Measurements from ENCODE around the gene NEUROD2. TPM values are rescaled to one million over a fixed set of nuclear protein-coding genes. Genes with fewer than 3 reads are reported as not detected.

Gene NEUROD2
- total and polyA plus RNA-seq, 7 experiments from 2014 or later = not detected

- intact Hi-C loops (cut with micrococcal nuclease) = no loop called here
- H3K9me3 ChIP-seq (ENCODE audit: control insufficient read depth in 2 of 3, low read length in 3 of 3) = no peaks in the 10 kb centered on the region
- H3K27ac Mint-ChIP-seq = no peak overlapping the region
- ATAC-seq (no peak), DNase-seq (no peak)
- no peaks in the 10 kb centered on the region for H3K4me1 Mint-ChIP-seq
- POLR2A ChIA-PET = no interaction called here
- no peak overlapping the region for H3K4me3 ChIP-seq (ENCODE audit: low read length)
- peaks cover 0 to 2% (median 0%) of the 10 kb centered on the region in 11 donors for H3K9me3 Mint-ChIP-seq
- no peaks in the 10 kb centered on the region for H3K4me1 ChIP-seq (ENCODE audit: control insufficient read depth in 2 of 2, insufficient read depth in 2 of 2, low read length in 2 of 2)
- H3K27ac ChIP-seq (ENCODE audit: low read depth, low read length) = no peak overlapping the region
- peaks cover 0 to 27% (median under 1%) of the 10 kb centered on the region in 5 donors for H3K36me3 Mint-ChIP-seq
- H3K36me3 ChIP-seq (ENCODE audit: control insufficient read depth in 2 of 3, insufficient read depth in 3 of 3, low read length in 3 of 3) = no peaks in the 10 kb centered on the region
- CTCF ChIA-PET = interaction anchor here (0.6 kb wide), 1 partner anchor 396 kb away, joined by 3 read pairs; no protein-coding TSS in a partner anchor
- H3K4me3 Mint-ChIP-seq = no peak overlapping the region
- H3K27me3 Mint-ChIP-seq = peaks cover 0 to 12% (median 0%) of the 10 kb centered on the region in 5 donors
- H3K27me3 ChIP-seq (ENCODE audit: control insufficient read depth in 2 of 2, insufficient read depth in 2 of 2, low read length in 2 of 2) = no peaks in the 10 kb centered on the region
Measured at GRCh38 chr17:39581759-39582085, 26.0 kb downstream of the NEUROD2 start.

GRCh38 chr17:39581071-39581758 lies 26.5 kb downstream of the NEUROD2 start:
- Histone ChIP-seq H3K36me3 (ENCODE audit: control insufficient read depth in 2 of 3, insufficient read depth in 3 of 3, low read length in 3 of 3) (no peaks in the 10 kb centered on the region), H3K4me1 (ENCODE audit: control insufficient read depth in 2 of 2, insufficient read depth in 2 of 2, low read length in 2 of 2) (no peaks in the 10 kb centered on the region), H3K9me3 (ENCODE audit: control insufficient read depth in 2 of 3, low read length in 3 of 3) (no peaks in the 10 kb centered on the region), H3K27ac (ENCODE audit: low read depth, low read length) (no peak overlapping the region), H3K4me3 (ENCODE audit: low read length) (no peak overlapping the region), H3K27me3 (ENCODE audit: control insufficient read depth in 2 of 2, insufficient read depth in 2 of 2, low read length in 2 of 2) (no peaks in the 10 kb centered on the region)
- Mint-ChIP-seq H3K4me3 (no peak overlapping the region), H3K4me1 (no peaks in the 10 kb centered on the region), H3K36me3 (peaks cover 0 to 27% (median 0%) of the 10 kb centered on the region in 5 donors), H3K9me3 (peaks cover 0 to 1% (median 0%) of the 10 kb centered on the region in 11 donors), H3K27me3 (peaks cover 0 to 16% (median 0%) of the 10 kb centered on the region in 5 donors), H3K27ac (no peak overlapping the region)
- DNase-seq (no peak), ATAC-seq (no peak)
- intact Hi-C loops (cut with micrococcal nuclease) = no loop called here
- CTCF ChIA-PET = interaction anchor here (0.6 kb wide), 1 partner anchor 396 kb away, joined by 3 read pairs; no protein-coding TSS in a partner anchor
- POLR2A ChIA-PET = no interaction called here

GRCh38 chr17:39580082-39580468 lies 27.6 kb downstream of the NEUROD2 start:
- ChIA-PET POLR2A (no interaction called here), CTCF (no interaction called here)

GRCh38 chr17:39579318-39580081 lies 28.2 kb downstream of the NEUROD2 start:
- Histone ChIP-seq H3K27me3 (ENCODE audit: control insufficient read depth in 2 of 2, insufficient read depth in 2 of 2, low read length in 2 of 2) (no peaks in the 10 kb centered on the region), H3K4me1 (ENCODE audit: control insufficient read depth in 2 of 2, insufficient read depth in 2 of 2, low read length in 2 of 2) (no peaks in the 10 kb centered on the region), H3K27ac (ENCODE audit: low read depth, low read length) (no peak overlapping the region), H3K9me3 (ENCODE audit: control insufficient read depth in 2 of 3, low read length in 3 of 3) (no peaks in the 10 kb centered on the region), H3K4me3 (ENCODE audit: low read length) (no peak overlapping the region), H3K36me3 (ENCODE audit: control insufficient read depth in 2 of 3, insufficient read depth in 3 of 3, low read length in 3 of 3) (no peaks in the 10 kb centered on the region)
- no peak for DNase-seq
- Mint-ChIP-seq H3K36me3 (peaks cover 0 to 23% (median 2%) of the 10 kb centered on the region in 5 donors), H3K27me3 (peaks cover 0 to 30% (median 5%) of the 10 kb centered on the region in 5 donors), H3K4me1 (peaks cover 0 to 4% (median 0%) of the 10 kb centered on the region in 7 donors), H3K4me3 (no peak overlapping the region), H3K9me3 (peaks cover 0 to 1% (median 0%) of the 10 kb centered on the region in 11 donors), H3K27ac (no peak overlapping the region)
- ChIA-PET CTCF (no interaction called here), POLR2A (no interaction called here)
- ATAC-seq = no peak
- intact Hi-C loops (cut with micrococcal nuclease) = no loop called here

More at GRCh38 chr17:39580082-39580468, 27.6 kb downstream of the NEUROD2 start:
- Histone ChIP-seq H3K27ac (ENCODE audit: low read depth, low read length) (no peak overlapping the region), H3K27me3 (ENCODE audit: control insufficient read depth in 2 of 2, insufficient read depth in 2 of 2, low read length in 2 of 2) (no peaks in the 10 kb centered on the region), H3K36me3 (ENCODE audit: control insufficient read depth in 2 of 3, insufficient read depth in 3 of 3, low read length in 3 of 3) (no peaks in the 10 kb centered on the region), H3K4me1 (ENCODE audit: control insufficient read depth in 2 of 2, insufficient read depth in 2 of 2, low read length in 2 of 2) (no peaks in the 10 kb centered on the region), H3K4me3 (ENCODE audit: low read length) (no peak overlapping the region), H3K9me3 (ENCODE audit: control insufficient read depth in 2 of 3, low read length in 3 of 3) (no peaks in the 10 kb centered on the region)
- no peak for DNase-seq
- Mint-ChIP-seq H3K36me3 (peaks cover 0 to 27% (median 0%) of the 10 kb centered on the region in 5 donors), H3K27ac (no peak overlapping the region), H3K27me3 (peaks cover 0 to 25% (median 2%) of the 10 kb centered on the region in 5 donors), H3K9me3 (peaks cover 0 to 1% (median 0%) of the 10 kb centered on the region in 11 donors), H3K4me3 (no peak overlapping the region), H3K4me1 (peaks cover 0 to 2% (median 0%) of the 10 kb centered on the region in 7 donors)
- no peak for ATAC-seq
- intact Hi-C loops (cut with micrococcal nuclease) = no loop called here

GRCh38 chr17:39578272-39578671 lies 29.4 kb downstream of the NEUROD2 start:
- no peak overlapping the region for H3K27ac ChIP-seq (ENCODE audit: low read depth, low read length)
- no peaks in the 10 kb centered on the region for H3K4me1 ChIP-seq (ENCODE audit: control insufficient read depth in 2 of 2, insufficient read depth in 2 of 2, low read length in 2 of 2)
- H3K27me3 Mint-ChIP-seq = peaks cover 0 to 30% (median 5%) of the 10 kb centered on the region in 5 donors
- intact Hi-C loops (cut with micrococcal nuclease) = no loop called here
- H3K4me1 Mint-ChIP-seq = peaks cover 0 to 8% (median 4%) of the 10 kb centered on the region in 7 donors
- ATAC-seq = no peak
- no peak overlapping the region for H3K4me3 Mint-ChIP-seq
- no peak overlapping the region for H3K27ac Mint-ChIP-seq
- ChIA-PET CTCF (no interaction called here), POLR2A (no interaction called here)
- no peak overlapping the region for H3K4me3 ChIP-seq (ENCODE audit: low read length)
- peaks cover 0 to 1% (median 0%) of the 10 kb centered on the region in 11 donors for H3K9me3 Mint-ChIP-seq
- peaks cover 0 to 14% (median 5%) of the 10 kb centered on the region in 5 donors for H3K36me3 Mint-ChIP-seq
- no peak for DNase-seq
- no peaks in the 10 kb centered on the region for H3K27me3 ChIP-seq (ENCODE audit: control insufficient read depth in 2 of 2, insufficient read depth in 2 of 2, low read length in 2 of 2)
- no peaks in the 10 kb centered on the region for H3K9me3 ChIP-seq (ENCODE audit: control insufficient read depth in 2 of 3, low read length in 3 of 3)
- H3K36me3 ChIP-seq (ENCODE audit: control insufficient read depth in 2 of 3, insufficient read depth in 3 of 3, low read length in 3 of 3) = no peaks in the 10 kb centered on the region

GRCh38 chr17:39576187-39576586 lies 31.5 kb downstream of the NEUROD2 start:
- Histone ChIP-seq H3K9me3 (ENCODE audit: control insufficient read depth in 2 of 3, low read length in 3 of 3) (peaks cover 0 to 3% (median 0%) of the 10 kb centered on the region in 3 experiments), H3K27ac (ENCODE audit: low read depth, low read length) (no peak overlapping the region), H3K4me1 (ENCODE audit: control insufficient read depth in 2 of 2, insufficient read depth in 2 of 2, low read length in 2 of 2) (no peaks in the 10 kb centered on the region), H3K36me3 (ENCODE audit: control insufficient read depth in 2 of 3, insufficient read depth in 3 of 3, low read length in 3 of 3) (no peaks in the 10 kb centered on the region), H3K4me3 (ENCODE audit: low read length) (no peak overlapping the region), H3K27me3 (ENCODE audit: control insufficient read depth in 2 of 2, insufficient read depth in 2 of 2, low read length in 2 of 2) (no peaks in the 10 kb centered on the region)
- Mint-ChIP-seq H3K36me3 (peaks cover 6 to 18% (median 16%) of the 10 kb centered on the region in 5 donors), H3K4me1 (peaks cover 0 to 9% (median 4%) of the 10 kb centered on the region in 7 donors), H3K27ac (no peak overlapping the region), H3K9me3 (peaks cover under 1 to 8% (median 6%) of the 10 kb centered on the region in 11 donors), H3K4me3 (no peak overlapping the region), H3K27me3 (peaks cover 0 to 28% (median 5%) of the 10 kb centered on the region in 5 donors)
- CTCF ChIA-PET = interaction anchor here (1.0 kb wide), 1 partner anchor 45 kb away, joined by 3 read pairs; no protein-coding TSS in a partner anchor
- DNase-seq = no peak
- POLR2A ChIA-PET = no interaction called here
- ATAC-seq = no peak
- intact Hi-C loops (cut with micrococcal nuclease) = no loop called here

Measured in naive thymus-derived CD4-positive, alpha-beta T cell (primary cell).